Liver (tissue), 3 donors: ENCODE measurements around the gene FBXW5.

Source experiments
- GABPA ChIP-seq, 2 donors: IDR thresholded peaks in 1 of 2; conservative IDR thresholded peaks in 1 of 2; 2 replicates each; pipeline ENCODE4 v1.6.1; 2016; ENCODE audit warnings: antibody characterized with exemption in 2 of 2, mild to moderate bottlenecking in 1 of 2, moderate library complexity in 1 of 2
- JUND ChIP-seq, 2 donors: IDR thresholded peaks; 2 replicates each; pipeline ENCODE4 v1.6.1; 2016; ENCODE audit warnings: antibody characterized with exemption in 2 of 2
- SP1 ChIP-seq: IDR thresholded peaks from 2 replicates; pipeline ENCODE4 v1.6.1; 2018; ENCODE audit warnings: antibody characterized with exemption, mild to moderate bottlenecking
- TAF1 ChIP-seq: conservative IDR thresholded peaks from 2 replicates; pipeline ENCODE4 v1.6.1; 2016; ENCODE audit warnings: antibody characterized with exemption, mild to moderate bottlenecking
- YY1 ChIP-seq: IDR thresholded peaks from 2 replicates; pipeline ENCODE4 v1.6.1; 2016; ENCODE audit warnings: antibody characterized with exemption, mild to moderate bottlenecking
- TF ChIP-seq, protein P1 (sequence below): fragments of 150-350 bp; IDR thresholded peaks from 2 replicates; pipeline ENCODE4 v1.5.1; 2017; ENCODE audit warnings: improper control_type of control experiment, low read depth, low read length; ENCODE audit not compliant: missing input control
- TF ChIP-seq, protein P2 (sequence below): IDR thresholded peaks from 2 replicates; pipeline ENCODE4 v1.6.1; 2016; ENCODE audit warnings: antibody characterized with exemption, mild to moderate bottlenecking
- donor health status: healthy.
- donor health status: healthy.

DNA sequence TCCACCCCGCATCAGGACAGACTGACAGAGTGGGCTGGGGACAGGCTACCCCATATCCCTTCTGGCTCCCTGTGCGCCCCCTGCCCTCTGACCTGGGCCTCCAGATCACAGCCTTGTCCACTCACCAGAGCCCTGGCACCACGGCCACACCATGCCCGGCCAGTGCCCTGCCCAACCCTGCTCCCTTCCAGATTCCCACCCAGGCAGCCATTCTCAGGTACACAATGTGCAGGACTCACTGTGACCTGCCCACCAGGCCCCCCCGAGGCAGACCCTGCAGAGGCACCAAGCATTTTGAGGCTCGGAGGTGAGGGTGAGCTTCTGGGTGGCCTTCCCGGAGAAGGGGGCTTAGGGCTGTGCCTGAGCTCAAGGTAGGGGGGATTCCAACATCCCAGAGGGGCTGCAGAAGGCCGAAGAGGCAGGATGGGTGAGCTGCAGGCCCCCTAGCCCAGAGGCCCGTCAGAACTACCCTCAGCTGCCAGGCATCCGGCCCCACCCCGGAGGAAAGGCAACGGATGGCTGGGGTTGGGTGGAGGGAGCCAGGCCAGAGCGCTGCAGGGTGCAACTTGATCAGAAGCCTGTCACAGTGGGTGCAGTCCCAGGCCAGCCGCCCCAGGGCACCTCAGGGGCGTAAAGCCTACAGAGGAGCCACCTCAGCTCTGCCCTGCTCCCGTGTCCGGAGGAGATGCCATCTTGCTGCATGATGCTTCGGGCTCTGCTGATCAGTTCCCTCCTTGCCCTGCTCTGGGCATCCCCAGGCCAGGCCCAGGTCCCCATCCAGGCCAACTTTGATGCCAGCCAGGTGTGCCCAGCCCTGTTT is 37.9 kb upstream of the FBXW5 start, which contains the start of gene LCNL1:
- TF ChIP-seq, protein P1, sequence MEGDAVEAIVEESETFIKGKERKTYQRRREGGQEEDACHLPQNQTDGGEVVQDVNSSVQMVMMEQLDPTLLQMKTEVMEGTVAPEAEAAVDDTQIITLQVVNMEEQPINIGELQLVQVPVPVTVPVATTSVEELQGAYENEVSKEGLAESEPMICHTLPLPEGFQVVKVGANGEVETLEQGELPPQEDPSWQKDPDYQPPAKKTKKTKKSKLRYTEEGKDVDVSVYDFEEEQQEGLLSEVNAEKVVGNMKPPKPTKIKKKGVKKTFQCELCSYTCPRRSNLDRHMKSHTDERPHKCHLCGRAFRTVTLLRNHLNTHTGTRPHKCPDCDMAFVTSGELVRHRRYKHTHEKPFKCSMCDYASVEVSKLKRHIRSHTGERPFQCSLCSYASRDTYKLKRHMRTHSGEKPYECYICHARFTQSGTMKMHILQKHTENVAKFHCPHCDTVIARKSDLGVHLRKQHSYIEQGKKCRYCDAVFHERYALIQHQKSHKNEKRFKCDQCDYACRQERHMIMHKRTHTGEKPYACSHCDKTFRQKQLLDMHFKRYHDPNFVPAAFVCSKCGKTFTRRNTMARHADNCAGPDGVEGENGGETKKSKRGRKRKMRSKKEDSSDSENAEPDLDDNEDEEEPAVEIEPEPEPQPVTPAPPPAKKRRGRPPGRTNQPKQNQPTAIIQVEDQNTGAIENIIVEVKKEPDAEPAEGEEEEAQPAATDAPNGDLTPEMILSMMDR: no peak
- TF ChIP-seq, protein P2, sequence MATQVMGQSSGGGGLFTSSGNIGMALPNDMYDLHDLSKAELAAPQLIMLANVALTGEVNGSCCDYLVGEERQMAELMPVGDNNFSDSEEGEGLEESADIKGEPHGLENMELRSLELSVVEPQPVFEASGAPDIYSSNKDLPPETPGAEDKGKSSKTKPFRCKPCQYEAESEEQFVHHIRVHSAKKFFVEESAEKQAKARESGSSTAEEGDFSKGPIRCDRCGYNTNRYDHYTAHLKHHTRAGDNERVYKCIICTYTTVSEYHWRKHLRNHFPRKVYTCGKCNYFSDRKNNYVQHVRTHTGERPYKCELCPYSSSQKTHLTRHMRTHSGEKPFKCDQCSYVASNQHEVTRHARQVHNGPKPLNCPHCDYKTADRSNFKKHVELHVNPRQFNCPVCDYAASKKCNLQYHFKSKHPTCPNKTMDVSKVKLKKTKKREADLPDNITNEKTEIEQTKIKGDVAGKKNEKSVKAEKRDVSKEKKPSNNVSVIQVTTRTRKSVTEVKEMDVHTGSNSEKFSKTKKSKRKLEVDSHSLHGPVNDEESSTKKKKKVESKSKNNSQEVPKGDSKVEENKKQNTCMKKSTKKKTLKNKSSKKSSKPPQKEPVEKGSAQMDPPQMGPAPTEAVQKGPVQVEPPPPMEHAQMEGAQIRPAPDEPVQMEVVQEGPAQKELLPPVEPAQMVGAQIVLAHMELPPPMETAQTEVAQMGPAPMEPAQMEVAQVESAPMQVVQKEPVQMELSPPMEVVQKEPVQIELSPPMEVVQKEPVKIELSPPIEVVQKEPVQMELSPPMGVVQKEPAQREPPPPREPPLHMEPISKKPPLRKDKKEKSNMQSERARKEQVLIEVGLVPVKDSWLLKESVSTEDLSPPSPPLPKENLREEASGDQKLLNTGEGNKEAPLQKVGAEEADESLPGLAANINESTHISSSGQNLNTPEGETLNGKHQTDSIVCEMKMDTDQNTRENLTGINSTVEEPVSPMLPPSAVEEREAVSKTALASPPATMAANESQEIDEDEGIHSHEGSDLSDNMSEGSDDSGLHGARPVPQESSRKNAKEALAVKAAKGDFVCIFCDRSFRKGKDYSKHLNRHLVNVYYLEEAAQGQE: no peak
- no peak for TF ChIP-seq JUND (IDR thresholded peaks at IDR 0.05)
- no peak for TF ChIP-seq TAF1
- TF ChIP-seq GABPA (IDR thresholded peaks at IDR 0.05 in 1 of 2, conservative IDR thresholded peaks at IDR 0.05 in 1 of 2): no peak
- no peak for TF ChIP-seq SP1
- TF ChIP-seq YY1: no peak
